Measurements from ENCODE around the gene ATF2. TPM values are rescaled to one million over a fixed set of nuclear protein-coding genes. Genes with fewer than 3 reads are reported as not detected.

Gene ATF2
- 39.2 and 45.7 TPM in 2 replicates for total RNA-seq

GRCh38 chr2:175167792-175168563 is at the start of gene ATF2:
Gene ATF2, minus strand, starts transcription at chr2:175168203. Its CDS starts 31,760 bp downstream, at chr2:175136443.

GRCh38 chr2:175181104-175181876 is 13.3 kb upstream of the ATF2 start, which contains the start of gene ATP5MC3:
Gene ATP5MC3, minus strand, starts transcription at chr2:175181710. Its CDS starts 317 bp downstream, at chr2:175181393.

Other genes with a start within 250 kb of the ATF2 start
- gene CHN1, start 162.8 kb downstream of the ATF2 start, total RNA-seq, result 7.8 and 9.6 TPM in 2 replicates
- gene ATP5MC3, start 13.5 kb upstream of the ATF2 start, total RNA-seq, result 62.0 and 76.2 TPM in 2 replicates